ENCODE data around the gene PAF1.
A peak's percentile ranks its signal among the peaks of the same experiment; 100 is the strongest.
"Not testable (repeated sequence)": the region's sequence is repeated elsewhere in the genome, so short reads cannot be mapped to it uniquely, and the experiment has no call there.

The PAF1 gene

GRCh38 chr19:39342647-39343305, 48.1 kb downstream of the PAF1 start:
- H3K4me3 ChIP-seq (ENCODE audit: low read depth, low read length): peak overlapping the region; percentile 86
- peaks cover 6% of the 10 kb centered on the region for H3K79me1 ChIP-seq (ENCODE audit: low read length)
- no peaks in the 10 kb centered on the region for H3K9me3 ChIP-seq (ENCODE audit: insufficient read depth, low read depth, low read length)
- DNase-seq: peak; percentile 15 to 21
- peak overlapping the region; percentile 75 for H4K91ac ChIP-seq (ENCODE audit: low read depth, low read length)
- H3K27ac ChIP-seq (ENCODE audit: low read depth, low read length): peak overlapping the region; percentile 69
- H4K12ac ChIP-seq (ENCODE audit: low read depth, low read length): peak overlapping the region; percentile 40
- H2BK5ac ChIP-seq (ENCODE audit: low read depth, low read length, poor library complexity): peak overlapping the region; percentile 64
- H3K4ac ChIP-seq (ENCODE audit: low read depth, low read length): peak overlapping the region; percentile 22
- H3K14ac ChIP-seq (ENCODE audit: low read length): peak overlapping the region; percentile 85
- H4K8ac ChIP-seq (ENCODE audit: low read depth, low read length): peak overlapping the region; percentile 85
- H3K27me3 ChIP-seq (ENCODE audit: insufficient read depth, low read length): no peaks in the 10 kb centered on the region
- H3K36me3 ChIP-seq (ENCODE audit: control insufficient read depth in 1 of 2, insufficient read depth in 2 of 2, low read length in 2 of 2): peaks cover 0 to 9% of the 10 kb centered on the region in 2 experiments
- peak overlapping the region; percentile 87 for H3K9ac ChIP-seq (ENCODE audit: low read length)
- H3K23ac ChIP-seq (ENCODE audit: low read length): no peak overlapping the region
- H2BK12ac ChIP-seq (ENCODE audit: low read length): no peak overlapping the region
- peaks cover 9 to 10% of the 10 kb centered on the region in 2 experiments for H3K4me1 ChIP-seq (ENCODE audit: control insufficient read depth in 1 of 2, insufficient read depth in 2 of 2, low read length in 2 of 2)
- H2AFZ ChIP-seq (ENCODE audit: insufficient read depth, low read length, poor library complexity): peak overlapping the region; percentile 94
- H2AK5ac ChIP-seq (ENCODE audit: low read length): peak overlapping the region; percentile 47
- peak overlapping the region; percentile 94 for H3K18ac ChIP-seq (ENCODE audit: low read length)
- H2BK120ac ChIP-seq (ENCODE audit: insufficient read depth, low read length, poor library complexity): peak overlapping the region; percentile 68
- peak overlapping the region; percentile 75 for H3K4me2 ChIP-seq (ENCODE audit: low read length)
- WGBS (ENCODE audit: extremely low coverage, insufficient coverage, insufficient read length): no CpG with 5 or more reads among the region's 51 CpGs
- H3K79me2 ChIP-seq (ENCODE audit: control insufficient read depth, insufficient read depth, low read length, poor library complexity): peaks cover 12% of the 10 kb centered on the region

GRCh38 chr19:39341719-39342604, 48.9 kb downstream of the PAF1 start, which contains the start of gene SAMD4B:
Gene SAMD4B (plus strand): TSS chr19:39342421. CDS start chr19:39356894, 14,473 bp downstream.
- H3K23ac ChIP-seq (ENCODE audit: low read length): no peak within 1 kb of the TSS
- peak within 1 kb of the TSS; percentile 46 for H4K12ac ChIP-seq (ENCODE audit: low read depth, low read length)
- H3K4me3 ChIP-seq (ENCODE audit: low read depth, low read length): peak within 1 kb of the TSS; percentile 86
- H2BK5ac ChIP-seq (ENCODE audit: low read depth, low read length, poor library complexity): peak within 1 kb of the TSS; percentile 76
- peak within 1 kb of the TSS; percentile 77 for H4K91ac ChIP-seq (ENCODE audit: low read depth, low read length)
- peak within 1 kb of the TSS; percentile 94 for H2AFZ ChIP-seq (ENCODE audit: insufficient read depth, low read length, poor library complexity)
- peak within 1 kb of the TSS; percentile 75 for H3K4me2 ChIP-seq (ENCODE audit: low read length)
- peak within 1 kb of the TSS; percentile 22 for H3K4ac ChIP-seq (ENCODE audit: low read depth, low read length)
- no CpG with 5 or more reads among the region's 105 CpGs for WGBS (ENCODE audit: extremely low coverage, insufficient coverage, insufficient read length)
- peak within 1 kb of the TSS; percentile 47 for H2AK5ac ChIP-seq (ENCODE audit: low read length)
- peaks cover 6% of the 10 kb centered on the region for H3K79me1 ChIP-seq (ENCODE audit: low read length)
- peak within 1 kb of the TSS; percentile 69 for H3K27ac ChIP-seq (ENCODE audit: low read depth, low read length)
- H2BK12ac ChIP-seq (ENCODE audit: low read length): no peak within 1 kb of the TSS
- H3K9ac ChIP-seq (ENCODE audit: low read length): peak within 1 kb of the TSS; percentile 87
- H3K36me3 ChIP-seq (ENCODE audit: control insufficient read depth in 1 of 2, insufficient read depth in 2 of 2, low read length in 2 of 2): peaks cover 0 to 5% of the 10 kb centered on the region in 2 experiments
- peaks cover 9 to 10% of the 10 kb centered on the region in 2 experiments for H3K4me1 ChIP-seq (ENCODE audit: control insufficient read depth in 1 of 2, insufficient read depth in 2 of 2, low read length in 2 of 2)
- H3K27me3 ChIP-seq (ENCODE audit: insufficient read depth, low read length): no peaks in the 10 kb centered on the region
- H3K9me3 ChIP-seq (ENCODE audit: insufficient read depth, low read depth, low read length): no peaks in the 10 kb centered on the region
- peak within 1 kb of the TSS; percentile 94 for H3K18ac ChIP-seq (ENCODE audit: low read length)
- peak within 1 kb of the TSS; percentile 94 for H4K8ac ChIP-seq (ENCODE audit: low read depth, low read length)
- H3K79me2 ChIP-seq (ENCODE audit: control insufficient read depth, insufficient read depth, low read length, poor library complexity): peaks cover 12% of the 10 kb centered on the region
- H2BK120ac ChIP-seq (ENCODE audit: insufficient read depth, low read length, poor library complexity): peak within 1 kb of the TSS; percentile 68
- peak; percentile 99 for DNase-seq
- peak within 1 kb of the TSS; percentile 88 for H3K14ac ChIP-seq (ENCODE audit: low read length)

- Histone ChIP-seq H3K79me2 (ENCODE audit: control insufficient read depth, insufficient read depth, low read length, poor library complexity) (peaks cover 12% of the 10 kb centered on the region), H3K4ac (ENCODE audit: low read depth, low read length) (peak overlapping the region; percentile 22), H3K23ac (ENCODE audit: low read length) (no peak overlapping the region), H3K27me3 (ENCODE audit: insufficient read depth, low read length) (no peaks in the 10 kb centered on the region), H3K18ac (ENCODE audit: low read length) (peak overlapping the region; percentile 28), H3K79me1 (ENCODE audit: low read length) (peaks cover 6% of the 10 kb centered on the region), H3K36me3 (ENCODE audit: control insufficient read depth in 1 of 2, insufficient read depth in 2 of 2, low read length in 2 of 2) (peaks cover 0 to 3% of the 10 kb centered on the region in 2 experiments), H3K4me3 (ENCODE audit: low read depth, low read length) (peak overlapping the region; percentile 77), H2AK5ac (ENCODE audit: low read length) (no peak overlapping the region), H4K8ac (ENCODE audit: low read depth, low read length) (peak overlapping the region; percentile 94), H3K14ac (ENCODE audit: low read length) (peak overlapping the region; percentile 88), H3K4me2 (ENCODE audit: low read length) (peak overlapping the region; percentile 73), H2AFZ (ENCODE audit: insufficient read depth, low read length, poor library complexity) (peak overlapping the region; percentile 84), H2BK120ac (ENCODE audit: insufficient read depth, low read length, poor library complexity) (peak overlapping the region; percentile 29), H4K12ac (ENCODE audit: low read depth, low read length) (peak overlapping the region; percentile 46), H3K27ac (ENCODE audit: low read depth, low read length) (no peak overlapping the region), H2BK12ac (ENCODE audit: low read length) (no peak overlapping the region), H4K91ac (ENCODE audit: low read depth, low read length) (peak overlapping the region; percentile 77), H3K9me3 (ENCODE audit: insufficient read depth, low read depth, low read length) (no peaks in the 10 kb centered on the region), H3K4me1 (ENCODE audit: control insufficient read depth in 1 of 2, insufficient read depth in 2 of 2, low read length in 2 of 2) (peaks cover 9 to 10% of the 10 kb centered on the region in 2 experiments), H3K9ac (ENCODE audit: low read length) (peak overlapping the region; percentile 64), H2BK5ac (ENCODE audit: low read depth, low read length, poor library complexity) (peak overlapping the region; percentile 76)
- DNase-seq: peak in 1 of 2 donors; percentile 45
- no CpG with 5 or more reads among the region's 17 CpGs for WGBS (ENCODE audit: extremely low coverage, insufficient coverage, insufficient read length)
Observed at GRCh38 chr19:39341129-39341718, 49.7 kb downstream of the PAF1 start.

GRCh38 chr19:39340156-39340555, 50.8 kb downstream of the PAF1 start:
- not testable (repeated sequence) for H3K4me3 ChIP-seq (ENCODE audit: low read depth, low read length); DNase-seq; H4K12ac ChIP-seq (ENCODE audit: low read depth, low read length); H3K79me1 ChIP-seq (ENCODE audit: low read length); H3K27me3 ChIP-seq (ENCODE audit: insufficient read depth, low read length); H3K18ac ChIP-seq (ENCODE audit: low read length); H3K9ac ChIP-seq (ENCODE audit: low read length); H3K4ac ChIP-seq (ENCODE audit: low read depth, low read length); H3K23ac ChIP-seq (ENCODE audit: low read length); H3K36me3 ChIP-seq (ENCODE audit: control insufficient read depth in 1 of 2, insufficient read depth in 2 of 2, low read length in 2 of 2); H2BK12ac ChIP-seq (ENCODE audit: low read length); H3K4me2 ChIP-seq (ENCODE audit: low read length); H2AK5ac ChIP-seq (ENCODE audit: low read length); H3K9me3 ChIP-seq (ENCODE audit: insufficient read depth, low read depth, low read length); H2BK120ac ChIP-seq (ENCODE audit: insufficient read depth, low read length, poor library complexity); H4K91ac ChIP-seq (ENCODE audit: low read depth, low read length); H3K27ac ChIP-seq (ENCODE audit: low read depth, low read length); H3K14ac ChIP-seq (ENCODE audit: low read length); H4K8ac ChIP-seq (ENCODE audit: low read depth, low read length); H2AFZ ChIP-seq (ENCODE audit: insufficient read depth, low read length, poor library complexity); H2BK5ac ChIP-seq (ENCODE audit: low read depth, low read length, poor library complexity)
- WGBS (ENCODE audit: extremely low coverage, insufficient coverage, insufficient read length): no CpG with 5 or more reads among the region's 7 CpGs
- Histone ChIP-seq H3K4me1 (ENCODE audit: control insufficient read depth in 1 of 2, insufficient read depth in 2 of 2, low read length in 2 of 2) (peaks cover 9 to 10% of the 10 kb centered on the region in 2 experiments), H3K79me2 (ENCODE audit: control insufficient read depth, insufficient read depth, low read length, poor library complexity) (peaks cover 12% of the 10 kb centered on the region)
